ENCODE measurements around the gene LBHD1. TPM values are rescaled to one million over a fixed set of nuclear protein-coding genes. Genes with fewer than 3 reads are reported as not detected.
"Not testable (repeated sequence)": the region's sequence is repeated elsewhere in the genome, so short reads cannot be mapped to it uniquely, and the experiment has no call there.

The LBHD1 gene
- total RNA-seq, 1 donor from 2014 or later = 4.5 TPM

GRCh38 chr11:62621027-62621566, 51.0 kb downstream of the LBHD1 start:
- no peak for DNase-seq (ENCODE audit: low read depth)

DNA sequence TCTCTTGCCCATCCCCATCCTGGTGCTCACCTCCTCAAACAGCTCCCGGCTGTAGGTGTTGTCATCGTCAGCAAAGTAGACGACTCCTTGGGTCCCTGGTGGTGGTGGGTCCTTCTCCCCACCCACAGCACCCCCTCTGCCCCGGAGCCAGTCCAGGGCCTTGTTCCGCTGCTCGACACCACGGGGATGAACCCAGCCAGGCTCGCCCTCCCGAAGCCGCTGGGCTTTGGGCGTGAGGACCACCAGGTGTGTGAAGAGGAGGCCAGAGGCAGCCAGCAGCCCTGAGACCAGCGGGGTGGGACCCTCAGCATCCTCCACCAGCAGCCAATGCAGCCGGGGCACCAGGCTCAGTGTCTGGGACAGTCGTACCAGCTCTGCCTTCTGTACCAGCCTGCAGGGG, 55.1 kb downstream of the LBHD1 start:
- not testable (repeated sequence) for DNase-seq (ENCODE audit: low read depth)

GRCh38 chr11:62615521-62615920, 56.5 kb downstream of the LBHD1 start:
- no peak for DNase-seq (ENCODE audit: low read depth)

GRCh38 chr11:62614275-62614674, 57.8 kb downstream of the LBHD1 start:
- DNase-seq (ENCODE audit: low read depth) = no peak

DNA sequence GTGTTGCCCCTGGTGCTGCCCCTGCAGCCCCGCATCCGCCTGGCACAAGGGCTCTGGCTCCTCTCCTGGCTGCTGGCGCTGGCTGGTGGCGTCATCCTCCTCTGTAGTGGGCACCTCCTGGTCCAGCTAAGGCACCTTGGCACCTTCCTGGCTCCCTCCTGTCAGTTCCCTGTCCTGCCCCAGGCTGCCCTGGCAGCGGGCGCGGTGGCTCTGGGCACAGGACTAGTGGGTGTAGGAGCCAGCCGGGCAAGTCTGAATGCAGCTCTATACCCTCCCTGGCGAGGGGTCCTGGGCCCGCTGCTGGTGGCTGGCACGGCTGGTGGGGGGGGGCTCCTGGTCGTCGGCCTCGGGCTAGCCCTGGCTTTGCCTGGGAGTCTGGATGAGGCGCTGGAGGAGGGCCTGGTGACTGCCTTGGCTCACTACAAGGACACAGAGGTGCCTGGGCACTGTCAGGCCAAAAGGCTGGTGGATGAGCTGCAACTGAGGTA, 58.7 kb downstream of the LBHD1 start:
- no peak for DNase-seq (ENCODE audit: low read depth)

Other genes starting within 250 kb of the LBHD1 start
- 141 and 144 TPM in 2 replicates for gene AHNAK, start 125.5 kb downstream of the LBHD1 start, total RNA-seq
- gene EEF1G, start 98.4 kb downstream of the LBHD1 start, total RNA-seq = 1,484 and 1,704 TPM in 2 replicates
- 7.5 and 8.1 TPM in 2 replicates for gene TUT1, start 80.7 kb downstream of the LBHD1 start, total RNA-seq
- gene MTA2, start 70.4 kb downstream of the LBHD1 start, total RNA-seq = 66.9 and 72.4 TPM in 2 replicates
- gene EML3, start 59.5 kb downstream of the LBHD1 start, total RNA-seq = 11.3 and 17.6 TPM in 2 replicates
- gene ROM1, start 59.0 kb downstream of the LBHD1 start, total RNA-seq = 1.5 and 2.8 TPM in 2 replicates
- gene B3GAT3, start 50.3 kb downstream of the LBHD1 start, total RNA-seq = 52.6 and 59.8 TPM in 2 replicates
- 168 and 174 TPM in 2 replicates for gene GANAB, start 25.7 kb downstream of the LBHD1 start, total RNA-seq
- gene INTS5, start 19.0 kb downstream of the LBHD1 start, total RNA-seq = 20.6 and 22.4 TPM in 2 replicates
- gene C11orf98, start 7.1 kb downstream of the LBHD1 start, total RNA-seq = 32.2 and 40.7 TPM in 2 replicates
- 3.2 and 12.4 TPM in 2 replicates for gene CSKMT, start 7.0 kb downstream of the LBHD1 start, total RNA-seq
- gene UQCC3, start 594 bp downstream of the LBHD1 start, total RNA-seq = 5.7 and 6.3 TPM in 2 replicates
- 123 and 133 TPM in 2 replicates for gene UBXN1, start 6.8 kb upstream of the LBHD1 start, total RNA-seq
- 195 and 219 TPM in 2 replicates for gene LRRN4CL, start 17.3 kb upstream of the LBHD1 start, total RNA-seq
- gene BSCL2, start 35.2 kb upstream of the LBHD1 start, total RNA-seq = 40.8 and 49.8 TPM in 2 replicates
- not detected in 2 replicates for gene GNG3, start 35.4 kb upstream of the LBHD1 start, total RNA-seq
- gene HNRNPUL2, start 55.2 kb upstream of the LBHD1 start, total RNA-seq = 8.0 and 8.6 TPM in 2 replicates
- 19.7 and 30.9 TPM in 2 replicates for gene TTC9C, start 56.2 kb upstream of the LBHD1 start, total RNA-seq
- 6.6 TPM in 2 replicates for gene ZBTB3, start 81.9 kb upstream of the LBHD1 start, total RNA-seq
- gene POLR2G, start 89.3 kb upstream of the LBHD1 start, total RNA-seq = 67.8 and 69.4 TPM in 2 replicates
- 22.1 and 24.9 TPM in 2 replicates for gene TAF6L, start 99.1 kb upstream of the LBHD1 start, total RNA-seq
- gene TMEM179B, start 115.1 kb upstream of the LBHD1 start, total RNA-seq = 30.9 and 52.2 TPM in 2 replicates
- gene TMEM223, start 119.7 kb upstream of the LBHD1 start, total RNA-seq = 23.9 and 33.4 TPM in 2 replicates
- gene NXF1, start 133.2 kb upstream of the LBHD1 start, total RNA-seq = 44.0 and 48.5 TPM in 2 replicates
- 25.1 and 27.4 TPM in 2 replicates for gene STX5, start 159.8 kb upstream of the LBHD1 start, total RNA-seq
- not detected in 2 replicates for gene TEX54, start 160.6 kb upstream of the LBHD1 start, total RNA-seq
- gene WDR74, start 167.3 kb upstream of the LBHD1 start, total RNA-seq = 37.9 and 48.1 TPM in 2 replicates
- gene SLC3A2, start 208.6 kb upstream of the LBHD1 start, total RNA-seq = 141 and 195 TPM in 2 replicates
- gene CHRM1, start 249.1 kb upstream of the LBHD1 start, total RNA-seq = not detected in 2 replicates

Measured in myocyte (in vitro differentiated cells).